DMS79 treated with DMSO at 0.1 percent for 48 hours (cell line): ENCODE results near the gene LRRK2.
"Not testable (repeated sequence)": the region's sequence is repeated elsewhere in the genome, so short reads cannot be mapped to it uniquely, and the experiment has no call there.

Experiments
- DNase-seq: peaks from one replicate; lab custom pipeline; 2025; lab: John Stamatoyannopoulos, UW

LRRK2 gene

DNA sequence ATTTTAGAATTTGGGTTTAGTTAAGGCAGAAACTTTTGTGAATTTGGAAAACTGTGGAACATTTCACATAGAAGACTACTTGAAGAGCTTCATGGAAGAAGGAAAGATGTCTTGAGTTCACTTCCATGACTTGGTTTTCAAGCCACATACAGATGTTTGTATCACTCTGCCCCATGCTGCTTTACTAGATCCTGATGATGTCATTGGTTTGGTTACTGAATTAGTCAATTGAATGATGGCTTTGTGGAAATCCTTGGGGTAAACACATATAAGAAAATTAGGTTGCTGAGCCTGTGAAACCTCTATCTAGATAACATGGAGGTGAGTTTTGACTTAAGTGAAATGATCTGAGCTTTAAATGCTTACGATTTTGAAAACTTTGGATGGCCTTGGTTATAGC lies 90.6 kb downstream of the LRRK2 start:
- no peak for DNase-seq

DNA sequence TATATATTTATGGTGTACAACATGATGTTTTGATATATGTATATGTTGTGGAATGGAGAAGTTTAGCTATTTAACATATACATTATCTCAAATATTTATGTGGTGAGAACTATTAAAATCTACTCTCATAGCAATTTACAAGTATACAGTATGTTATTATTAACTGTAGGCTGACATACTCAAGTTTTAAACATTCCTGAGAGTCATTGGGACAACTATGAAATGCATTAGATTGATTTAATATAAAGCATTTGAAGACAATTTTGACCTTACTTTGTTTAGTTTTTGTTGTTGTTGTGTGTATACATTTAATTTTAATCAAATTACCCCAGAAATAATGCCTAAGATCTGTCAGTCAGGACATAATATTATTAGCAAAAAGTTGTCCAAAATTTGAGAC lies 99.5 kb downstream of the LRRK2 start:
- no peak for DNase-seq

DNA sequence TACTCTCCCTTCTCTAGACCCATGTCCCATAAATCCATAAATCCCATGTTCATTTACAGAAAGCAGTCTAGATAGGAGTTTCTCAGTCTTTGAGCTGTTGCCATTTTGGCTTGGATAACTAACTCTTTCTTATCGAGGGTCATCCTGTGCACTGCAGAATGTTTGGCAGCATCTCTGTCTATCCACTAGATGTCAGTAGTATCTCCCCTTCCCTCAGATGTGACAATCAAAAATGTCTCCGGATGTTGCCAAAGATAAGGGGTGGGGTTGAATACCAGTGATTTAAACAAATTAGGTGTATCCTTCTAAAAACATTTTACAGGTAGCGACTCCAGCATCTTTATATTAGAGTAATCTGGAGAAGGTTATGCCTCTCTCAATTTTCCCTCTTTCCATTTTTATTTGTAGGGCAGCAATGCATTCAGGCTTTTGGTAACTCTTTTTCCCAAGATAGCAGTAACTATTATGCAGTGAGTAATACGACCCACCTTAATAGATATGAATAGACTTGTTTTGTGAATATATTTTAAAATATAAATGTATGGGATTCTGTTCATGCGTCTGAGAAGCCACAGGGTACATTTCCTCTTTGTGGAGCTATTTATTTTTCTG lies 100.7 kb downstream of the LRRK2 start:
- no peak for DNase-seq

DNA sequence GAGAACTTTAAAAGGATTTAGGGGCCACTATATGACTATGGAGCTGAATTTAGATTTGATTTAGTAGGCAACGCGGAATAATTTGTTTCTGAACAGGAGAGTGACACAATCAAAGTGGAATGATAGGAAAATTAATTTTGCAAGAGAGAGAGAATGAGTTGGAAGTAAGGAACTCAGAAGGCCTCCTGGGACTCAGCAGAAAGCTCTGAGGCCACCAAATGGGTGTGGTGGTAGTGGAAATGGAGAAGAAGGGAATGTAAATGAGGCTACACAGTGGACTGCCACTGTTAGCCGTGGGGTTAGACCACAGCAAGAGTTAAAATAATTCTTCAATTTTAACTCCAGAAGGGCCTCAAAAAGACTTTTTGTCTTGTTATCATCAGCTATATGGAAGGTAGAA lies 102.7 kb downstream of the LRRK2 start:
- no peak for DNase-seq

DNA sequence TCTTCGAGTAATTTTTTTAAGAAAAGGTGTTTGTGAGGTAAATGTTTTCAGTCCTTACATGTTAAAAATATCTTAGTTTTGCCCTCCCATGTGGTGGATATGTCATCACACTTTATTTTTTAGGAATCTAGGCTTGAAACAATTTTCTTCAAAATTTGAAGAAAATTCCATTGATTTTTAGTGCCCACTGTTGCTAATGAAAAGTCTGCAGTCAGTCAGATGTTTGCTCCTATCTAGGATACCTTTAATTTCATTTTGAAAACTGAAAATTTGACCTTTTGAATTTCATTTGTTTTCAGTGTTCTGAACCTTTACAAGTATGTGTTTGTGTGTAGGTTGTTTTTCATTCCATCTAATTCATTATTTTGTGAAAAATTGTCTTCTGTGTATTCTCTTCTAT lies 105.4 kb downstream of the LRRK2 start:
- DNase-seq: no peak

DNA sequence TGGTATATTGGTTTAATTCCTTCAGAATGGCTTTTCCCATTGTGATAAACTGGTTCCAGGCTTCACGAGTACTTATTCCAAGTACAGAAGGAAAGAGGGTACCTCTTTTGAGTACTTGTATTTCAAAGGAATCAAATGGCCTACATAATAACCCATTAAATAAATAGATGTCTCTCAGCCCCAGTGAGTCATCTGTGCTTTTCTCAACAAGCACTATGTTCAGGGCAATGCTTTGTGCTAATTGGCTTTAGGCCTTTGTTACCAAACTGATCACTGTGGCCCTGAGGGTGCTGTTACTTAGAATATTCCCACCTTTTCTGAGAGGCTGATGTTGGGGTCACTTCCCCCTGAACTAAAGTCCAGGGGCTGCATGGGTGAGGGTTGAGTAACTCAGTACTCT lies 107.1 kb downstream of the LRRK2 start:
- no peak for DNase-seq

DNA sequence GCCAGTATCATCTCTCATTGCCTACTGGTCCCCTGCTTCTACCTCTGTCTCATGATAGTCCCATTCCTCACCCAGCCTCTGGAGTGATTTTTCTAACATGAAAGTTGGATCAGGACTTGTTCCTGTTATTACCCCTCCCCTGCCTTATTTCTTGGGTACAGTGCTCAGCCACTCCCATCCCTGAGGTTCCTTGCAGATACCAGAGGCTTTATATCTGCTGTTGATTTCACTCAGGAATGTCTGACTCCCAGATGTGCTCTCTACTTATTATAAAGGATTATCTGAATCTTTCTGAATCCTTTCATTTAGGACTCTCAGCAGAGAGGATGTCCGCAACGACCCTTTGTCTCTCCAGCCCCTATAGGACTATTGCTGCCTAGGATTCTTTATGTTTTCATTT lies 111.2 kb downstream of the LRRK2 start:
- no peak for DNase-seq

DNA sequence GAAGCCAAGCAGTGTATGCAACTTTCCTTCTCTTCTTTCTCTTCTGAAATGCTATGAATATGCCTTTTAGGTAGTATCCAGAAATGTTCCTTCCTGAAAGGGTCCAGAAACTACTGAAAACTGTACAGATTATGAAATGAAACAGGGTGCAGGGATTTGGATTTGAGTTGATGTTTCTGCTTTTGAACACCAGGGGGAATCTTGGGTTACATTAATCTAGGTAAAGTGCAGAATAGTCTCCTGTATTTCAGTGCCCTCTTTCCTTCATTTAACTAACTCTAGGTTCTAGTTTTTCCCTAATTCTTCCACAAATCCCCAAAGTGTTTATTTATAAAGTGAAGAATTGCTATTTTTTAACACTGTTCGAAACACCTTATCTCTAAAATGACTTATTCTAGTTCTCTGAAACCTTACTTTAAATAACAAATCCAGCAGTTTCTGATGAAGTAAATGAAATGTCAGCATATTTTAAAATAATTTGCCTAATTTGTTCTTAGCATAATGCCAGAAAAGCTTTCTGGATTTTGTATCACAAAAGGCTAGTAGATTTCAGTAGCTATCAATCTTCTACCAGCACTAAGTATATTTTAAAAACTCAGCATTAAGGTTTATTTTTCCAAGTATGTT lies 111.9 kb downstream of the LRRK2 start:
- no peak for DNase-seq

DNA sequence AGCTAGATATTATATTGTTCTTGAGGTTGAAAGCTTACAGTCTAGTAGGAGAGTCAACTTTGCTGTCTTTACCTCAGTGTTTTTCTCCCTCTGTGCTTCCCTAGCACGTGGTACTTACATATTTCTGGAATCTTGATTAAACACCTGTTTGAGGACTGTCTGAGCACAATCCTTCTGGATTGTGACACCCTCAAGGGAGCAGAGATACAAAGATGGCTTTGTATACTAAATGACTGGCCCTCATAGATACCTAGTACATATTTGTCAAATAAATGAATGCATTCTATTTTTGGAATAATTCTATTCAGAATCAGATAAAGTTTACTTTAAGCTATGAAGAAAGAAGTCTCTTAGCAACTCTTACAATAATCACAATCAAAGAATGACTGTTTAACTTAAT lies 113.3 kb downstream of the LRRK2 start:
- no peak for DNase-seq

DNA sequence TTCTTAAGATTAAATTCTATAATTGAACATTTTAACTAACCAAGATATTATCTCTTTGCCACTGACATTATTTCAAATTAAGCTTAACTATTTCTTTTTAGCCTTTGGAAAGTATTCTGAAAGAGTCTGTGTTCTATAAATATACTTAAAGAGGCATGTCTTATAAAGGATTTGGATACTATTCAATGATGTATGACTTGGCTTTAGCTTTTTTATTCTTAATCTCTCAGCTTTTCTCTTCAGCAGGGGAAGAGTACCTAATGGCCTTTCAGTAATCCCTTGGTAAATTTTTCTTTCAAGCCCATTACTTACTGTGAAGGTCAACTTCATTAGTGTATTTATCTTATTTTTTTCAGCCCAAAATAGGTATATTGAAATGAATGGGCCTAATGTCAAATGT lies 113.8 kb downstream of the LRRK2 start:
- DNase-seq: no peak

DNA sequence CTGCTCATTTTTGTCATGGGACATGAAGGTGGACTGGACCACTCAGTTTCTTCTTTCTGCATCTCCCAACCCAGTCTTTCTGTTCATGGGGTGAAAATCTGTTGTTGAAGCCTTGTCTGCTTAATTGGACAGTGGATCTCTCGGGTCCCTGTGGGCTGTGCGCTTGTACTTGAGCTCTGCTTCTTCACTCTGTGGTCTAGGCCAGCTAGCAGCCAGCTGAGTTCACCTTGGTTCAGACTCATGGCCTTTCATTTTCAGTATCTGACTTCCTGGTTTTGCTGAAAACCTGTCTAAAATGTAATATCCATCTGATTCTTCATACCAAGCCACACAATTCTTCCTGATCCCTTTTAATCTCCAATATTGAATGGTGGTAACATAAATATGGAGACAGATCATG lies 117.2 kb downstream of the LRRK2 start:
- DNase-seq: no peak

DNA sequence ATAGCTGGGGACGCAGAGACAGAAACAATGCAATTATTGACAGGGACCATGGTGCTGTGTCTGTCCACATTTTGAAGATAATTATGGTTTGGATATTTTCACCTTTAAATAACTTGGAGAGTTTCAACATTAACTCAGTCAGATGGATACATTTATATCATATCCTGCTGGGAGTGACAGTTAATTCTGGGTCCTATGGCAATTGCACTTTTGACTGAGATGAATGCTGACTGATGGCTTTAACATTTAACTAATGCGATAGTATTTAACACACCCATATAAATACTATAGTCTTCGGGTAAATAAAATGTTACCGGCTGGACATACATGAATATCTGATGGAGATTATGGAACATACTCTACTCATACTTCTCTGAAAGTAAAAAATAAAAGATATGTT lies 118.3 kb downstream of the LRRK2 start:
- DNase-seq: no peak

DNA sequence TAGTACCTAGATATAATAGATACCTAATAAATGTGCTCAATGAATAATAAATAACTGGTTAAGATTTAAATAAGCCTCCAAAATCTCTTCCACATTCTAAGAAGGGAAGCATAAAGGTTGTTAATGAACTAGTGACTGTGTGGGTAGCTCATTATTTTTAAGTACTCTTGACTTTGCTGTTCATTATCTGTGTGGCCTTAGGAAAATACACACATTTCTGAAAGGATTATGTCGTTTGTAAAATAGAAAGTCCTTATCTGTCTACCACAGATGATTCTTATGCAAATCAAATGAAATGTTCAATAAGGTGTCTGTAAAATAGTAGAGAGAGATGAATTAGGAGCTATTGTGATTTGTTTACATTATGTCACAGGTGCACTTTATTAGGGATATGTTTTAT lies 119.5 kb downstream of the LRRK2 start:
- DNase-seq: no peak

DNA sequence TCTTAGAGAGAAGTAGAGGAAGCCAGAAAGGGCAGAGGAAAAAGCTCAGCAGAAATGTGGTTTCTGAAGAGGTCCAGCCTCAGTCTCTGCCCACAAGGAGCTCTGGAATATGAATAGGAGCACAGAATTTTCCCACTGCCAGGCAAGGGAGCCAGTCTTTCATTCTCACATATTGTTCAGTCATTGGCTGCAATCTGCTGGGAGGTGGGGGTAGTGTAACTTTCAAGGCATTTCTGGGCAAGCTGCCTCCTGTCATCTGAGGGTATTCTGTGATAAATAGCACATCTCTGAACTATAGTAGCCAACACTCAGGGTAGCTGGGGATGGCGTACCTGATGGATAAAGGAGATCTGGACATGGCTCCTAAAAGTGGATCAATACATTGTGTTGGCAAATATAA lies 127.2 kb downstream of the LRRK2 start:
- DNase-seq: no peak

DNA sequence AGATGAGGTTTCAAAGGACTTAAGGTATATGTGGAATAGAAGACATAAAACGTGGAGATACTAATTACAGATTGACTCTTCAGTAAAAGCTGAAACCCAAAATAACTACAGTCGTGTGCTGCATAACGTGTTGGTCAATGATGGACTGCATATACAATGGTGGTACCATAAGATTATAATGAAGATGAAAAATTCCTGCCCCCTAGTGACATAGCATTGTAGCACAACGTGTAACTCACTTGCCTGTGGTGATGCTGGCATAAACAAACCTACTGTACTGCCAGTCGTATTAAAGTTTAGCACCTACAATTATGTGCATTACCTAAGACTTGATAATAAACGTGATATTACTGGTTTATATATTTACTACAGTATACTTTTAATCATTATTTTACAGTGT lies 150.3 kb downstream of the LRRK2 start:
- DNase-seq: no peak

DNA sequence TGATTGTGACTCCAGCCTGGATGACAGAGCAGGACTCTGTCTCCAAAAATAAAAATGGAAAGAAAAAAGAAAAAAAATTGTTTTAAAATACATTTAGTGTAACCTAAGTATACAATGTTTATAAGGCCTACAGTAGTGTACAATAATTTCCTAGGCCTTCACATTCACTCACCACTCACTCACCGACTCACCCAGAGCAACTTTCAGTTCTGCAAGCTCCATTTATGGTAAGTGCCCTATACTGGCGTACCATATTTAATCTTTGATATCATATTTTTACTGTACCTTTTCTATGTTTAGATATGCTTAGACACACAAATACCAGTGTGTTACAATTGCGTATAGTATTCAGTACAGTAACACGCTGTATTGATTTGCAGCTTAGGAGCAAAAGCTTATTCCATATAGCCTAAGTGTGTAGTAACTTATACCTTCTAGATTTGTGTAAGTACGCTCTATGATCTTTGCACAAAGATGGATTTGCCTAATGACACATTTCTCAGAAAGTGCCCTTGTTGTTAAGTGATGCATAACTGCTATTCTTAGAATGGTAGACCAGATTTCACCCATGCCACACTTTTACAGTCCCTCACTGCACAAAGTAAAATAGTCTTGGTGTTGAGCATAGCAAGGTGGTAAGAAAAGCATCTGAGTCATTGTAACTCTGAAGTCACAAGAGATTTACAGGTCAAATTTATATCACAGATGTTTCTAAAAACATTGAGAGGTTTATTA lies 151.9 kb downstream of the LRRK2 start:
- DNase-seq: no peak

DNA sequence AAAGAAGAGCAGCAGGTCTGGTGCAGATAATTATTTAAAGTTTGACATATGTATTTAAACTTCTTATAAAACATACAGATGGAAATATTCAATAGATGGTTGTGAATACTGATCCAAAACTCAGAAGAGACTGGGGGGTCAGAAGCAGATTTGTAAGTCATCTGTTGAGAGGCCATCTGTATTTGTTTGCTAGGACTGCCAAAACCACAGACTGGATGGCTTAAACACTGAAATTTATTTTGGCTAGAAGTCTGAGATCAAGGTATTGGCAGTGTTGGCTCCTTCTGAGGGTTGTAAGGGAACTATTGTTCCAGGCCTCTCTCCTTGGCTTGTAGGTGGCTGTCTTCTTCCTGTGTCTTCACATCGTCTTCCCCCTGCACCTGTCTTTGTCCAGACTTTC lies 153.9 kb downstream of the LRRK2 start:
- DNase-seq: no peak

DNA sequence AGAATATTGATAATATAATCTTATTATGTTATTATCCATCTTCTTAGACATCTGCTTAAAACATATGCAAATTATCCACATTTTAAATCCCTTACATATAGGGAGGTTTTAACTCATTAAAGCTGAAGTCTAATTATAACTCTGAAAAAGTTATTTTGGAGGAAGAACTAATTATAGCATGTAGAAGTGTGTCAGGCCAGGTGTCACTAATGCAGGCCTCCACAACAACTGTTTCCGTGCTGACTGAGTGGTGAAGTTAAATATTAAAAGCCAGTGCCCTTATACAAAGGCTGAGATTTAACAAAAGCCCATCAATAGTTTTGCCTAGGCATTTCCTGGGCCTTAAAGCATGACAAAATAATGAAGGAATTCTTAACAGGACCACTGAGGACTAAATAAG lies 157.4 kb downstream of the LRRK2 start:
- DNase-seq: no peak

DNA sequence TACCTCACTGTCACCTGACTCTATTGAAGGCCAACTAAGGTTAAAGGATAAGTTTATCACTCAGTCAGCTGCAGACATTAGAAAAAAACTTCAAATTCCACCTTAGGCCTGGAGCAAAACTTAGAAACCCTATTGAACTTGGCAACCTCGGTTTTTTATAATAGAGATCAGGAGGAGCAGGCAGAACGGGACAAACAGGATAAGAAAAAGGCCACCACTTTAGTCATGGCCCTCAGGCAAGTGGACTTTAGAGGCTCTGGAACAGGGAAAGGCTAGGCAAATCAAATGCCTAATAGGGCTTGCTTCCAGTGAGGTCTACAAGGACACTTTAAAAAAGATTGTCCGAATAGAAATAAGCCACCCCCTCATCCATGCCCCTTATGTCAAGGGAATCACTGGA lies 162.5 kb downstream of the LRRK2 start:
- DNase-seq: not testable (repeated sequence)

DNA sequence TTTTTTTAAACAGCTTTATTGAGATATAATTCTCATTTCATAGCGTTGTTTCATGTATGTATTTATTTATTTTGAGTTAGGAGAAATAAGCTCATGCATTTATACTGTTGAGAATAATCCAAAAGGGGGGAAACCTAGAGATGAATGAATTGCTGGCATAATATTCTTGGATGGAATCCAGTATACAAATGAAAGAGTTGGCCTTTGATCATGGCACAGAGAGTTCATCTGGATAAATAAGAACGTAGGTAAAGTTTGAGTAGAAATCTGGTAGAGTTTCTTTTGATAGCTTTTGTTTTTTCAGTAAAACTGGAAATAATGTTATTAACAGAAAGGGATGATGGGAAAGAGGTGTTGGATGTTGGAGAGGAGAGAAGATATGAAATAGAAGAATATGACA lies 166.2 kb downstream of the LRRK2 start:
- no peak for DNase-seq

DNA sequence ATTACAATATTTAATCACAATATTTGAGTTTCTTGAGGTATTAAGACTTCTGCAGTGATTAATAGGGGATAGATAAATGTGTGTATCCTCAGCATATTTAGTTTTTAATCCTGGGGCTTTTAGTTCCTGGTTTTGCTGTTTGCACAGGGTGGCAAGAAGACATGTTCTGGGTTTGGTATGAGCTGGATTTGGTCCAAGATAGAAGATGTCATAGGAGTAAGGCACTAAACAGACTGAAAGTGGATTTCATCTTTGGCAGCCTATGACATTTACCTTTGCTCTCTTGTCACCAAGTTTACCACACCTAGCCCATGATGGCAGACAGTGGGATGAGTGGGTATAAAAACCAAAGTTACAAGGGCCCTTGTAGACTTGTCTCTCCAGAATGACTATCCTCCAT lies 168.2 kb downstream of the LRRK2 start:
- DNase-seq: no peak

DNA sequence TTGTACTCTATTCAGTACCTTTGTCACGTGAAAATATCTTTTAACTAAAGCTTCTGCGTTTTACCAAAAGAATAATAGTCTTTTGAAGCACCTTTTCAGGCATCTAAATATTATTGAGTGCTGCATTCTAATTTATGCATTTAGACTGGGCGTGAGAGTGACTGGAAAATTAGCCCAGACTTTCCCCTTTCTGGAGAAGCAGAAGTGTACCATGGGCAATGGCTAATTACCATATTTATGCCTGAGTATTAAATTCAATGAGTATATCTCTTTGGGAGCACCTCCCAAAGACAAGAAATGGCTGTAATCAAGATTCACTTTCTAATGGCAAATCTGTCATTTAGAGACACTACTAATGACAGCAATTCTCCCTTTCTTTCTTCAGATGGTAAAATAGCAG lies 174.9 kb downstream of the LRRK2 start:
- no peak for DNase-seq

DNA sequence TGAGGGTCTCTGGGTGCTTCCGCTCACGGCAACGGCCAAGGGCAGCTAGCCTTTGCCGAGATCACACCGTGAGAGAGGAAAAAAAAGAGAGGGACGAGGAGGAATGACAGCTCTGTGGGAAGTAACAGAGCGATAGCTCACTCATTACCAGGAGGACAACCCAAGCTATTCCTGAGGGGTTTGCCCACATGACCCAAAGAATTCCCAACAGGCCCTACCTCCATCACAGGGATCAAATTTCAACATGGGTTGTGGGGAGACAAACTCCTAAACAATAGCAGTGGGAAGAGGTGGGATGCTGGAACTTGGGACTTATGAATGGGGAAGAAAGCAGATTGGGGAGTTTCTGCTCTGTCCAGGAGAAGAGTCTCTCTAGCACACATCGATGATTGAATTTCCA lies 180.6 kb downstream of the LRRK2 start:
- DNase-seq: no peak
